Panc1 (cell line): ENCODE measurements around the gene KIF25. TPM values are rescaled to one million over a fixed set of nuclear protein-coding genes. Genes with fewer than 3 reads are reported as not detected.

Experiments
- ATAC-seq: fragments of 200-7000 bp; cut with Tn5 transposase; 2 replicates; pipeline ENCODE4 v1.9.1; 2020; ENCODE audit warnings: mild to moderate bottlenecking, moderate library complexity
- BruUV-seq: library from RNA; stranded (reverse); fragments of 400-500 nt; replicated peaks from 2 replicates; lab custom pipeline; 2021; lab: Mats Ljungman, UMichigan
- CTCF ChIA-PET: fragments of 300-600 bp; sonication (Branson Sonifier 250); formaldehyde crosslinking; loops from one replicate; lab custom pipeline; 2022; ENCODE audit warnings: antibody characterized with exemption; lab: Charles Lee
- POLR2A ChIA-PET: fragments of 300-600 bp; sonication (Branson Sonifier 250); formaldehyde crosslinking; loops from one replicate; lab custom pipeline; 2022; ENCODE audit warnings: antibody characterized with exemption; lab: Charles Lee
- DNase-seq: peaks from one replicate; pipeline ENCODE4 v3.0.0-alpha.2; 2010; ENCODE audit warnings: low read depth, low spot score
- H3K27ac ChIP-seq: 2 replicates; pipeline ENCODE4 v1.5.1; 2011; ENCODE audit warnings: mild to moderate bottlenecking, low read length, inconsistent platforms
- H3K27me3 ChIP-seq: fragments of 200-500 bp; sonication (Bioruptor generic); 2 replicates; pipeline ENCODE4 v1.6.0; 2014; ENCODE audit warnings: low read length, inconsistent platforms; ENCODE audit not compliant: control insufficient read depth, insufficient read depth
- H3K36me3 ChIP-seq: fragments of 200-500 bp; sonication (Bioruptor generic); 2 replicates; pipeline ENCODE4 v1.5.1; 2014; ENCODE audit warnings: inconsistent platforms, mild to moderate bottlenecking, low read length, moderate library complexity; ENCODE audit not compliant: control insufficient read depth, insufficient read depth
- H3K4me1 ChIP-seq: 2 replicates; pipeline ENCODE4 v1.5.1; 2011; ENCODE audit warnings: inconsistent platforms, mild to moderate bottlenecking, low read length, moderate library complexity; ENCODE audit not compliant: control insufficient read depth, insufficient read depth
- H3K4me3 ChIP-seq, 2 experiments: 2 replicates each; pipeline ENCODE4 v1.5.1; 2011 to 2012; ENCODE audit warnings: low read depth in 2 of 2, low read length in 2 of 2, mild to moderate bottlenecking in 2 of 2, inconsistent platforms in 1 of 2, moderate library complexity in 1 of 2
- H3K9me3 ChIP-seq: fragments of 200-500 bp; sonication (Bioruptor generic); 2 replicates; pipeline ENCODE4 v1.5.1; 2014; ENCODE audit warnings: low read depth, mild to moderate bottlenecking, inconsistent platforms, low read length, moderate library complexity; ENCODE audit not compliant: control insufficient read depth, insufficient read depth
- POLR2AphosphoS5 ChIP-seq: IDR thresholded peaks from 2 replicates; pipeline ENCODE4 v1.6.1; 2012; ENCODE audit warnings: mild to moderate bottlenecking, low read depth, low read length, moderate library complexity
- SIN3A ChIP-seq: IDR thresholded peaks from 2 replicates; pipeline ENCODE4 v1.6.1; 2012; ENCODE audit warnings: low read depth, mild to moderate bottlenecking, low read length, moderate library complexity, borderline replicate concordance; ENCODE audit not compliant: insufficient read depth
- TCF7L2 ChIP-seq: IDR thresholded peaks from 2 replicates; pipeline ENCODE4 v1.6.1; 2011; ENCODE audit warnings: mild to moderate bottlenecking, low read depth, low read length, inconsistent platforms
- in situ Hi-C: cut with HindIII; loops from 2 replicates; pipeline ENCODE4 v1.10.0; 2016; ENCODE audit warnings: low sequenced_read_pairs, low pct_unique_long_range_greater_than_20kb
- intact Hi-C: fragments of 100-400 bp; cut with micrococcal nuclease; formaldehyde crosslinking; loops from one replicate; pipeline ENCODE4 v1.10.0; 2022; ENCODE audit not compliant: unreplicated experiment
- total RNA-seq: library from RNA; stranded (reverse); gene quantifications from one replicate; pipeline ENCODE4 v1.2.1, GENCODE V29; 2021; ENCODE audit not compliant: unreplicated experiment
- TF ChIP-seq, protein P1 (sequence below), 2 experiments: IDR thresholded peaks; 2 replicates each; pipeline ENCODE4 v1.6.1; 2011 to 2012; ENCODE audit warnings: low read depth in 2 of 2, control low read depth in 1 of 2, low read length in 1 of 2, mild to moderate bottlenecking in 1 of 2, moderate library complexity in 1 of 2; ENCODE audit not compliant: insufficient read depth in 1 of 2
- TF ChIP-seq, protein P2 (sequence below): fragments of 450-650 bp; IDR thresholded peaks from 2 replicates; pipeline ENCODE4 v1.5.1; 2017; ENCODE audit warnings: mild to moderate bottlenecking

The KIF25 gene
- total RNA-seq, 1 experiment from 2014 or later = 0.44 TPM

DNA sequence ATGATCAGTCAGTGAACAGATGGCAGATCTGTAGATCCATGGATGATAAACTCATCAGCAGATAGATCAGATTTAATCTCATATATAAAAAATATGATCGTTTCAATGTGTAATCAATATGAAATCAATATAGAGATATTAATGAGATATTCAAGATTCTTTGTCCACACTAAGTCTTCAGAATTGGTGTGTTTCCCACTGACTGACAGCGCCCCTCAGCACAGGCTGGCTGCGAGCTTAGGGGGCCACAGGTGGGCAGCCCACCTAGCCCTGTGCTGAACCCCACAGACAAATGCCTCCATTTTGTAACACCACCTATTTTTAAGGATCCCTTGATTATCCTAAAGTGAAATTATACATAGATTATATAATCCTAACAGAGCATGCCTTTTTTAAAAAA, 49.2 kb downstream of the KIF25 start:
- BruUV-seq = no TSS peak
- intact Hi-C loops = no loop called here
- in situ Hi-C loops = no loop called here
- TF ChIP-seq, protein P1, sequence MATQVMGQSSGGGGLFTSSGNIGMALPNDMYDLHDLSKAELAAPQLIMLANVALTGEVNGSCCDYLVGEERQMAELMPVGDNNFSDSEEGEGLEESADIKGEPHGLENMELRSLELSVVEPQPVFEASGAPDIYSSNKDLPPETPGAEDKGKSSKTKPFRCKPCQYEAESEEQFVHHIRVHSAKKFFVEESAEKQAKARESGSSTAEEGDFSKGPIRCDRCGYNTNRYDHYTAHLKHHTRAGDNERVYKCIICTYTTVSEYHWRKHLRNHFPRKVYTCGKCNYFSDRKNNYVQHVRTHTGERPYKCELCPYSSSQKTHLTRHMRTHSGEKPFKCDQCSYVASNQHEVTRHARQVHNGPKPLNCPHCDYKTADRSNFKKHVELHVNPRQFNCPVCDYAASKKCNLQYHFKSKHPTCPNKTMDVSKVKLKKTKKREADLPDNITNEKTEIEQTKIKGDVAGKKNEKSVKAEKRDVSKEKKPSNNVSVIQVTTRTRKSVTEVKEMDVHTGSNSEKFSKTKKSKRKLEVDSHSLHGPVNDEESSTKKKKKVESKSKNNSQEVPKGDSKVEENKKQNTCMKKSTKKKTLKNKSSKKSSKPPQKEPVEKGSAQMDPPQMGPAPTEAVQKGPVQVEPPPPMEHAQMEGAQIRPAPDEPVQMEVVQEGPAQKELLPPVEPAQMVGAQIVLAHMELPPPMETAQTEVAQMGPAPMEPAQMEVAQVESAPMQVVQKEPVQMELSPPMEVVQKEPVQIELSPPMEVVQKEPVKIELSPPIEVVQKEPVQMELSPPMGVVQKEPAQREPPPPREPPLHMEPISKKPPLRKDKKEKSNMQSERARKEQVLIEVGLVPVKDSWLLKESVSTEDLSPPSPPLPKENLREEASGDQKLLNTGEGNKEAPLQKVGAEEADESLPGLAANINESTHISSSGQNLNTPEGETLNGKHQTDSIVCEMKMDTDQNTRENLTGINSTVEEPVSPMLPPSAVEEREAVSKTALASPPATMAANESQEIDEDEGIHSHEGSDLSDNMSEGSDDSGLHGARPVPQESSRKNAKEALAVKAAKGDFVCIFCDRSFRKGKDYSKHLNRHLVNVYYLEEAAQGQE (IDR thresholded peaks at IDR 0.05; ENCODE audit: insufficient read depth in 1 of 2, low read depth in 2 of 2, low read length in 1 of 2) = no peak
- H3K36me3 ChIP-seq = no peaks in the 10 kb centered on the region
- H3K4me1 ChIP-seq = no peaks in the 10 kb centered on the region
- H3K27ac ChIP-seq = no peak overlapping the region
- CTCF ChIA-PET = no interaction called here
- POLR2A ChIA-PET = no interaction called here
- ATAC-seq (no peak), DNase-seq (no peak)
- no peaks in the 10 kb centered on the region for H3K27me3 ChIP-seq
- no peak overlapping the region for H3K4me3 ChIP-seq
- no peaks in the 10 kb centered on the region for H3K9me3 ChIP-seq

DNA sequence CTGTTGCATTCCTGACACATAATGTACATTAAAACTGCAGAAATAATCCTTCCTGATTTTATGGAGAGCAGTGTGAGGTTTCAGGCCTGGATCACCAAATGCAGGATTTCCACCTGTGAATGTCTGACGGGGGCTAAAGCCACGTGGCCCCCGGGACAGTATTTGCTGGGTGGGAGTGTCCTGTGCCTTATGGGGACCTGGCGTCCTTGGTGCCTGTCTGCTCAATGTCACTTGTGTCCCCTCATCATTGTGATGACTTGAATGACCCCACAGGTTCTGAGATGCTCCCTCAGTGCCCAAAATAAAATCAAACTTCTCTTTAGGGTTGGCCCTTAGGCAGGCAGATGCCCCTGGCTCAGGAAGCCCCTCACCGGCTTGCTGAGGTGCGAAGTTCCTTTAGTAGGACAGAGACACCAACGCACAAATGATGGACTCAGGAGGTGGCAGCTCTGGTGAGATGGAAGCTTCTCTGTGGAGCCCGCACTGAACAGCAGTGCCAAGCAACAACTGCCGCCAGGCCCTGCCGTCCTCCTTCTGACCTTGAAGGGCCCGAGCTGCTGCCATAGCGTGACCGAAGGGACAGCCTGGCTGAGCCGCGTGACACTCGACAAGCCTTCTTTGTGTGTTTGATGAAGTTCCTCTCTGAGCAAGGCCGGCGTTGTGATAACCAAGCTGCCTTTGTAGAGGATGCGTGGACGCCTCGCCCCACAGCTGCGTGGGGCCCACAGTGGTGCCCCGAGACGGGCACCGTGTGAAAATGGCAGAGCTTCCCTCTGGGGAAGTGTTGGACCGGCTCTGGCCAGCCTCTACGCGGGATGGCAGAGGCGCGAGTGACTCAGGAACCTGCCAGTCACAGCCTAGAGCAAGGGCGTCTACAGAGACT, 50.6 kb downstream of the KIF25 start:
- no peaks in the 10 kb centered on the region for H3K4me1 ChIP-seq
- H3K4me3 ChIP-seq = no peak overlapping the region
- no peaks in the 10 kb centered on the region for H3K9me3 ChIP-seq
- TF ChIP-seq TCF7L2 (no peak), POLR2AphosphoS5 (no peak), SIN3A (no peak)
- TF ChIP-seq, protein P2, sequence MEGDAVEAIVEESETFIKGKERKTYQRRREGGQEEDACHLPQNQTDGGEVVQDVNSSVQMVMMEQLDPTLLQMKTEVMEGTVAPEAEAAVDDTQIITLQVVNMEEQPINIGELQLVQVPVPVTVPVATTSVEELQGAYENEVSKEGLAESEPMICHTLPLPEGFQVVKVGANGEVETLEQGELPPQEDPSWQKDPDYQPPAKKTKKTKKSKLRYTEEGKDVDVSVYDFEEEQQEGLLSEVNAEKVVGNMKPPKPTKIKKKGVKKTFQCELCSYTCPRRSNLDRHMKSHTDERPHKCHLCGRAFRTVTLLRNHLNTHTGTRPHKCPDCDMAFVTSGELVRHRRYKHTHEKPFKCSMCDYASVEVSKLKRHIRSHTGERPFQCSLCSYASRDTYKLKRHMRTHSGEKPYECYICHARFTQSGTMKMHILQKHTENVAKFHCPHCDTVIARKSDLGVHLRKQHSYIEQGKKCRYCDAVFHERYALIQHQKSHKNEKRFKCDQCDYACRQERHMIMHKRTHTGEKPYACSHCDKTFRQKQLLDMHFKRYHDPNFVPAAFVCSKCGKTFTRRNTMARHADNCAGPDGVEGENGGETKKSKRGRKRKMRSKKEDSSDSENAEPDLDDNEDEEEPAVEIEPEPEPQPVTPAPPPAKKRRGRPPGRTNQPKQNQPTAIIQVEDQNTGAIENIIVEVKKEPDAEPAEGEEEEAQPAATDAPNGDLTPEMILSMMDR = no peak
- TF ChIP-seq, protein P1 (IDR thresholded peaks at IDR 0.05; ENCODE audit: insufficient read depth in 1 of 2, low read depth in 2 of 2, low read length in 1 of 2) = no peak
- H3K36me3 ChIP-seq = no peaks in the 10 kb centered on the region
- DNase-seq = no peak
- ChIA-PET CTCF (no interaction called here), POLR2A (no interaction called here)
- no peak for ATAC-seq
- no peak overlapping the region for H3K27ac ChIP-seq
- no TSS peak for BruUV-seq
- H3K27me3 ChIP-seq = no peaks in the 10 kb centered on the region
- intact Hi-C loops = no loop called here
- in situ Hi-C loops = no loop called here
